Measurements from ENCODE around the gene ADAMTSL4. TPM values are rescaled to one million over a fixed set of nuclear protein-coding genes. Genes with fewer than 3 reads are reported as not detected.
"Not testable (repeated sequence)": the region's sequence is repeated elsewhere in the genome, so short reads cannot be mapped to it uniquely, and the experiment has no call there.

Gene ADAMTSL4
- total and polyA plus RNA-seq, 4 donors = 5.6 to 12.2 (median 11.5) TPM

DNA sequence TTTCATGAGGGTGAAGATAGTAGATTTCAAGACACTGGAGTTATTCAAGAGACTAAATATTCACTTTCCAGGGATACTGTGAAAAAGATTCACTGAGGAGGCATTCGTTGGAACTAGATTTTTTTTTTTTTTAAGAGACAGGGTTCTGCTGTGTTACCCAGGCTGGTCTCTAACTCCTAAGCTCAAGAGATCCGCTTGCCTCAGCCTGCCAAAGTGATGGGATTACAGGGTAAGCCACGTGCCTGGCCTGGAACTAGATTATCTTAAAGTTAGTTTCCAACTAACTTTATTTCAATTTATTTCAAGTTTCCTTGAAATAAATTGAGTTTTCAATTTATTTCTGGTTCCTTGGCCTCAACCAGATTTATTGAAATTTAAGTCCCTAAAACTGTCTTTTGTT, 54.5 kb downstream of the ADAMTSL4 start (continued):
- TF ChIP-seq, protein P1, sequence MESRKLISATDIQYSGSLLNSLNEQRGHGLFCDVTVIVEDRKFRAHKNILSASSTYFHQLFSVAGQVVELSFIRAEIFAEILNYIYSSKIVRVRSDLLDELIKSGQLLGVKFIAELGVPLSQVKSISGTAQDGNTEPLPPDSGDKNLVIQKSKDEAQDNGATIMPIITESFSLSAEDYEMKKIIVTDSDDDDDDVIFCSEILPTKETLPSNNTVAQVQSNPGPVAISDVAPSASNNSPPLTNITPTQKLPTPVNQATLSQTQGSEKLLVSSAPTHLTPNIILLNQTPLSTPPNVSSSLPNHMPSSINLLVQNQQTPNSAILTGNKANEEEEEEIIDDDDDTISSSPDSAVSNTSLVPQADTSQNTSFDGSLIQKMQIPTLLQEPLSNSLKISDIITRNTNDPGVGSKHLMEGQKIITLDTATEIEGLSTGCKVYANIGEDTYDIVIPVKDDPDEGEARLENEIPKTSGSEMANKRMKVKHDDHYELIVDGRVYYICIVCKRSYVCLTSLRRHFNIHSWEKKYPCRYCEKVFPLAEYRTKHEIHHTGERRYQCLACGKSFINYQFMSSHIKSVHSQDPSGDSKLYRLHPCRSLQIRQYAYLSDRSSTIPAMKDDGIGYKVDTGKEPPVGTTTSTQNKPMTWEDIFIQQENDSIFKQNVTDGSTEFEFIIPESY (IDR thresholded peaks at IDR 0.05) = no peak
- TF ChIP-seq RAD21 (IDR thresholded peaks at IDR 0.05) = no peak

DNA sequence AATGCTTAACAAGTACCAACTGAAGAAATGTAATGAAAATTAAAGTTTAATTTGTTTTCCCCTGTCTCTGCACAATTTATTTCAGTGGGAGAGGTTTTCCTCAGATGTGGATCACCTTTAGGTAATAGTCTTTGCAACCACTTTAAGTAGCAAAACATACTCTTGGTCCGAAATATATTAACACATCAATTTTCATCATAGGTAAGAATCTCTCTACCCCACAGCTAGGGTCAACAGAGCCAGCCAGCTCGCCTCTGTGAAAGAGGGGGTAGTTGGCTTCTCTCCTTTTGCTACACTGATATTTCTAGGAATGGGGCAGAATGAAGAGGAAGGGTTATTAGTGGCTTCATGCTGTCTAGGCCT, 55.0 kb downstream of the ADAMTSL4 start:
- H3K9ac ChIP-seq (ENCODE audit: low read depth in 1 of 2, low read length in 2 of 2) = peak overlapping the region in 1 of 2 donors; percentile 21
- TF ChIP-seq HNF4G (IDR thresholded peaks at IDR 0.05) (no peak), JUND (IDR thresholded peaks at IDR 0.05) (no peak), RAD21 (IDR thresholded peaks at IDR 0.05) (no peak), TAF1 (conservative IDR thresholded peaks at IDR 0.05) (no peak), RXRA (IDR thresholded peaks at IDR 0.05) (no peak), SP1 (IDR thresholded peaks at IDR 0.05) (no peak), NR2F2 (IDR thresholded peaks at IDR 0.05) (no peak), HNF4A (conservative IDR thresholded peaks at IDR 0.05) (no peak), GABPA (IDR thresholded peaks at IDR 0.05 in 1 of 2, conservative IDR thresholded peaks at IDR 0.05 in 1 of 2) (no peak), FOXA2 (IDR thresholded peaks at IDR 0.05) (no peak), FOXA1 (IDR thresholded peaks at IDR 0.05) (no peak)
- TF ChIP-seq, protein P2, sequence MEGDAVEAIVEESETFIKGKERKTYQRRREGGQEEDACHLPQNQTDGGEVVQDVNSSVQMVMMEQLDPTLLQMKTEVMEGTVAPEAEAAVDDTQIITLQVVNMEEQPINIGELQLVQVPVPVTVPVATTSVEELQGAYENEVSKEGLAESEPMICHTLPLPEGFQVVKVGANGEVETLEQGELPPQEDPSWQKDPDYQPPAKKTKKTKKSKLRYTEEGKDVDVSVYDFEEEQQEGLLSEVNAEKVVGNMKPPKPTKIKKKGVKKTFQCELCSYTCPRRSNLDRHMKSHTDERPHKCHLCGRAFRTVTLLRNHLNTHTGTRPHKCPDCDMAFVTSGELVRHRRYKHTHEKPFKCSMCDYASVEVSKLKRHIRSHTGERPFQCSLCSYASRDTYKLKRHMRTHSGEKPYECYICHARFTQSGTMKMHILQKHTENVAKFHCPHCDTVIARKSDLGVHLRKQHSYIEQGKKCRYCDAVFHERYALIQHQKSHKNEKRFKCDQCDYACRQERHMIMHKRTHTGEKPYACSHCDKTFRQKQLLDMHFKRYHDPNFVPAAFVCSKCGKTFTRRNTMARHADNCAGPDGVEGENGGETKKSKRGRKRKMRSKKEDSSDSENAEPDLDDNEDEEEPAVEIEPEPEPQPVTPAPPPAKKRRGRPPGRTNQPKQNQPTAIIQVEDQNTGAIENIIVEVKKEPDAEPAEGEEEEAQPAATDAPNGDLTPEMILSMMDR (IDR thresholded peaks at IDR 0.05; ENCODE audit: low read depth, low read length, missing input control) = no peak
- TF ChIP-seq, protein P3, sequence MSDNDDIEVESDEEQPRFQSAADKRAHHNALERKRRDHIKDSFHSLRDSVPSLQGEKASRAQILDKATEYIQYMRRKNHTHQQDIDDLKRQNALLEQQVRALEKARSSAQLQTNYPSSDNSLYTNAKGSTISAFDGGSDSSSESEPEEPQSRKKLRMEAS (IDR thresholded peaks at IDR 0.05) = no peak
- TF ChIP-seq, protein P1 (IDR thresholded peaks at IDR 0.05) = no peak
- no peaks in the 10 kb centered on the region for H3K27me3 ChIP-seq (ENCODE audit: control insufficient read depth in 4 of 4, insufficient read depth in 4 of 4, low read length in 3 of 4)
- H3K4me3 ChIP-seq (ENCODE audit: low read depth in 1 of 3, low read length in 3 of 3) = no peak overlapping the region
- WGBS = 96% methylated on average over 2 of the region's 2 CpGs
- peak overlapping the region; percentile 85 for H3K27ac ChIP-seq (ENCODE audit: low read depth in 1 of 2, low read length in 2 of 2)
- DNase-seq (ENCODE audit: low spot score) = no peak
- H3K9me3 ChIP-seq (ENCODE audit: control insufficient read depth in 4 of 4, low read length in 3 of 4) = no peaks in the 10 kb centered on the region
- peaks cover 0 to 17% (median 0%) of the 10 kb centered on the region in 4 donors for H3K4me1 ChIP-seq (ENCODE audit: control insufficient read depth in 4 of 4, insufficient read depth in 4 of 4, low read length in 3 of 4)
- H3K36me3 ChIP-seq (ENCODE audit: control insufficient read depth in 4 of 4, insufficient read depth in 3 of 4, low read depth in 1 of 4, low read length in 3 of 4) = no peaks in the 10 kb centered on the region

DNA sequence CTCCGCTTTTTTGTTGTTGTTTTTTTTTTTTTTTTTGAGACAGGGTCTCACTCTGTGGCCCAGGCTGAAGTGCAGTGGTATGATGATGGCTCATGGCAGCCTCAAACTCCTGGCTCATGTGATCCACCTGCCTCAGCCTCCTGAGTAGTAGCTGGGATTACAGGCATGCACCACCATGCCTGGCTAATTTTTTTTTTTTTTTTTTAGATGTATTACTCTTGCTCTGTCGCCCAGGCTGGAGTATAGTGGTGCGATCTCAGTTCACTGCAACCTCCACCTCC, 56.2 kb downstream of the ADAMTSL4 start:
- not testable (repeated sequence) for H3K9ac ChIP-seq (ENCODE audit: low read depth in 1 of 2, low read length in 2 of 2); DNase-seq (ENCODE audit: low spot score); H3K9me3 ChIP-seq (ENCODE audit: control insufficient read depth in 4 of 4, low read length in 3 of 4); H3K36me3 ChIP-seq (ENCODE audit: control insufficient read depth in 4 of 4, insufficient read depth in 3 of 4, low read depth in 1 of 4, low read length in 3 of 4); H3K4me3 ChIP-seq (ENCODE audit: low read depth in 1 of 3, low read length in 3 of 3); H3K27me3 ChIP-seq (ENCODE audit: control insufficient read depth in 4 of 4, insufficient read depth in 4 of 4, low read length in 3 of 4)
- Histone ChIP-seq H3K4me1 (ENCODE audit: control insufficient read depth in 4 of 4, insufficient read depth in 4 of 4, low read length in 3 of 4) (peaks cover 0 to 19% (median 0%) of the 10 kb centered on the region in 4 donors), H3K27ac (ENCODE audit: low read depth in 1 of 2, low read length in 2 of 2) (peak overlapping the region; percentile 85)
- 98% methylated on average over 3 of the region's 3 CpGs for WGBS

Data from liver (tissue), 9 donors.